Tibial artery (tissue), 4 donors: ENCODE data around the gene IL21.

ENCODE experiments used
- DNase-seq, 2 donors: peaks; one replicate each; pipeline ENCODE4 v3.0.0-alpha.2; 2019
- H3K27ac ChIP-seq, 2 donors: fragments of 200-600 bp; sonication (generic) in 1 of 2; 1 replicate in 1 of 2; 2 replicates in 1 of 2; pipeline ENCODE4 v1.5.1; 2018 to 2019; ENCODE audit warnings: mild to moderate bottlenecking in 1 of 2
- H3K27me3 ChIP-seq, 2 donors: fragments of 200-600 bp; sonication (generic) in 1 of 2; one replicate each; pipeline versions ENCODE4 v1.5.1 to v1.6.0; 2016 to 2019
- H3K36me3 ChIP-seq, 3 donors: fragments of 200-600 bp; sonication (generic) in 2 of 3; one replicate each; pipeline ENCODE4 v1.5.1; 2016 to 2019; ENCODE audit warnings: mild to moderate bottlenecking in 2 of 3
- H3K4me1 ChIP-seq, 4 donors: fragments of 200-600 bp; sonication (generic) in 2 of 4; 1 replicate in 3 of 4; 2 replicates in 1 of 4; pipeline ENCODE4 v1.5.1; 2016 to 2019
- H3K4me3 ChIP-seq, 2 donors: fragments of 200-600 bp; sonication (generic) in 1 of 2; 1 replicate in 1 of 2; 2 replicates in 1 of 2; pipeline ENCODE4 v1.5.1; 2018 to 2019; ENCODE audit warnings: mild to moderate bottlenecking in 2 of 2
- H3K9me3 ChIP-seq, 3 donors: fragments of 200-600 bp; sonication (generic) in 1 of 3; one replicate each; pipeline ENCODE4 v1.5.1; 2016 to 2019
- CTCF ChIP-seq, 2 experiments: fragments of 200-600 bp in 1 of 2; fragments of 450-650 bp in 1 of 2; IDR thresholded peaks; one replicate each; pipeline ENCODE4 v1.5.1; 2017 to 2019; ENCODE audit warnings: antibody characterized with exemption in 2 of 2, mild to moderate bottlenecking in 1 of 2, moderate library complexity in 1 of 2
- intact Hi-C: fragments of 100-400 bp; cut with DNase I; formaldehyde crosslinking; loops from one replicate; pipeline ENCODE4 v1.15.0; 2023; ENCODE audit warnings: low total_unique reads

Gene IL21

DNA sequence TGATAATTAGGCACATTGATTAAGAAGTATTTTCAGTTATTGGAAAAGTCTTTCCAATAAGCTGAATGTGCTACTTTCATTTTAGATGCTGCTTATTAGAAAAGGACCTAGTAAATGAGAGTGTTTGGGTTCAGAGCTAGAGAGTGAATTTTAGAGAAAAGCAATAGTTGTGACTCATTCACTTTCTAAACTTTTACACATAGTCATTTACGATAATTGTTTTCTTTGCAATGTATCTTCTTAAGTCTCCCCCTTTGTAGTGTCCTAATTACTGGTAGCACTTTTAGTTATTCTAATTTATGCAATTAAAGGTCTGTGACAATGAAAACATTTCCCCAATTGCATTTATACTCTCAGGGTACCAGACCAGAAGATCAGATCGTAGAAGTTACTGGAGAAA is 1.3 kb downstream of the IL21 start:
- Histone ChIP-seq H3K27ac (no peak overlapping the region), H3K36me3 (no peaks in the 10 kb centered on the region), H3K4me3 (no peak overlapping the region), H3K4me1 (peaks cover 0 to 5% (median 0%) of the 10 kb centered on the region in 4 donors), H3K27me3 (no peaks in the 10 kb centered on the region), H3K9me3 (no peaks in the 10 kb centered on the region)
- intact Hi-C loops = no loop called here
- no peak for DNase-seq
- no peak for TF ChIP-seq CTCF (IDR thresholded peaks at IDR 0.05)

- Histone ChIP-seq H3K36me3 (no peaks in the 10 kb centered on the region), H3K27ac (no peak overlapping the region), H3K27me3 (no peaks in the 10 kb centered on the region), H3K4me1 (peaks cover 0 to 5% (median 0%) of the 10 kb centered on the region in 4 donors), H3K9me3 (no peaks in the 10 kb centered on the region), H3K4me3 (no peak overlapping the region)
- intact Hi-C loops = no loop called here
- DNase-seq = no peak
- no peak for TF ChIP-seq CTCF (IDR thresholded peaks at IDR 0.05)
These were observed 3.0 kb downstream of the IL21 start for GRCh38 chr4:122617597-122618593.

GRCh38 chr4:122616915-122617596 is 3.8 kb downstream of the IL21 start:
- no peak for DNase-seq
- no peak for TF ChIP-seq CTCF (IDR thresholded peaks at IDR 0.05)
- Histone ChIP-seq H3K36me3 (no peaks in the 10 kb centered on the region), H3K4me1 (peaks cover 0 to 5% (median 0%) of the 10 kb centered on the region in 4 donors), H3K4me3 (no peak overlapping the region), H3K27me3 (no peaks in the 10 kb centered on the region), H3K27ac (no peak overlapping the region), H3K9me3 (no peaks in the 10 kb centered on the region)
- intact Hi-C loops = no loop called here

- intact Hi-C loops = no loop called here
- no peak for TF ChIP-seq CTCF (IDR thresholded peaks at IDR 0.05)
- Histone ChIP-seq H3K9me3 (no peaks in the 10 kb centered on the region), H3K27me3 (no peaks in the 10 kb centered on the region), H3K36me3 (no peaks in the 10 kb centered on the region), H3K4me1 (peaks cover 0 to 5% (median 0%) of the 10 kb centered on the region in 4 donors), H3K27ac (no peak overlapping the region), H3K4me3 (no peak overlapping the region)
- DNase-seq = no peak
These were observed 6.2 kb downstream of the IL21 start for GRCh38 chr4:122614621-122615020.

GRCh38 chr4:122612540-122612939 is 8.3 kb downstream of the IL21 start:
- no peak for DNase-seq
- Histone ChIP-seq H3K9me3 (no peaks in the 10 kb centered on the region), H3K27ac (no peak overlapping the region), H3K36me3 (no peaks in the 10 kb centered on the region), H3K4me3 (no peak overlapping the region), H3K4me1 (peaks cover 0 to 2% (median 0%) of the 10 kb centered on the region in 4 donors), H3K27me3 (no peaks in the 10 kb centered on the region)
- TF ChIP-seq CTCF (IDR thresholded peaks at IDR 0.05) = no peak
- intact Hi-C loops = no loop called here
